H9 (cell line): ENCODE measurements around the gene ARID1B. TPM values are rescaled to one million over a fixed set of nuclear protein-coding genes. Genes with fewer than 3 reads are reported as not detected.

ENCODE experiments used
- DNase-seq: peaks from one replicate; pipeline ENCODE4 v3.0.0-alpha.2; 2017
- H2AFZ ChIP-seq: one replicate; pipeline ENCODE4 v1.6.1; 2013; ENCODE audit warnings: mild to moderate bottlenecking, low read length, control low read depth, moderate library complexity
- H2AK5ac ChIP-seq: 2 replicates; pipeline ENCODE4 v1.6.1; 2013; ENCODE audit warnings: low read length, control low read depth, mixed read lengths; ENCODE audit not compliant: insufficient read length
- H2BK120ac ChIP-seq: one replicate; pipeline ENCODE4 v1.6.1; 2013; ENCODE audit warnings: low read depth, mild to moderate bottlenecking, low read length, control low read depth, inconsistent platforms; ENCODE audit not compliant: poor library complexity, severe bottlenecking
- H2BK12ac ChIP-seq: 2 replicates; pipeline ENCODE4 v1.6.1; 2013; ENCODE audit warnings: low read length, control low read depth, mixed read lengths, low read depth; ENCODE audit not compliant: insufficient read length
- H2BK15ac ChIP-seq: 2 replicates; pipeline ENCODE4 v1.6.1; 2013; ENCODE audit warnings: low read depth, low read length, control low read depth
- H2BK20ac ChIP-seq: one replicate; pipeline ENCODE4 v1.6.1; 2013; ENCODE audit warnings: low read depth, mild to moderate bottlenecking, low read length, control low read depth, inconsistent platforms; ENCODE audit not compliant: poor library complexity, severe bottlenecking
- H2BK5ac ChIP-seq: 2 replicates; pipeline ENCODE4 v1.6.1; 2013; ENCODE audit warnings: low read length, control low read depth, mixed read lengths; ENCODE audit not compliant: insufficient read length
- H3K14ac ChIP-seq: 2 replicates; pipeline ENCODE4 v1.6.1; 2013; ENCODE audit warnings: low read length, control low read depth; ENCODE audit not compliant: insufficient read depth
- H3K18ac ChIP-seq: 2 replicates; pipeline ENCODE4 v1.6.1; 2013; ENCODE audit warnings: low read depth, mild to moderate bottlenecking, mixed read lengths, low read length, control low read depth; ENCODE audit not compliant: insufficient read length
- H3K23ac ChIP-seq: 2 replicates; pipeline ENCODE4 v1.6.1; 2013; ENCODE audit warnings: low read length, control low read depth, mixed read lengths, low read depth; ENCODE audit not compliant: insufficient read length
- H3K23me2 ChIP-seq: 2 replicates; pipeline ENCODE4 v1.6.1; 2013; ENCODE audit warnings: low read depth, mild to moderate bottlenecking, mixed read lengths, low read length, control low read depth; ENCODE audit not compliant: insufficient read length, poor library complexity, severe bottlenecking
- H3K27ac ChIP-seq: 2 replicates; pipeline ENCODE4 v1.5.1; 2013; ENCODE audit warnings: low read length, control low read depth, mixed read lengths, low read depth; ENCODE audit not compliant: insufficient read length
- H3K27me3 ChIP-seq: 2 replicates; pipeline ENCODE4 v1.6.1; 2013; ENCODE audit warnings: low read length, control low read depth, inconsistent platforms; ENCODE audit not compliant: insufficient read depth
- H3K4ac ChIP-seq: 2 replicates; pipeline ENCODE4 v1.6.1; 2013; ENCODE audit warnings: low read depth, mild to moderate bottlenecking, control low read depth, inconsistent platforms, low read length, moderate library complexity
- H3K4me1 ChIP-seq: 2 replicates; pipeline ENCODE4 v1.6.1; 2013; ENCODE audit warnings: low read length, control low read depth, inconsistent platforms; ENCODE audit not compliant: insufficient read depth
- H3K4me2 ChIP-seq: 2 replicates; pipeline ENCODE4 v1.6.1; 2013; ENCODE audit warnings: low read length, control low read depth, mixed read lengths; ENCODE audit not compliant: insufficient read length, insufficient read depth
- H3K56ac ChIP-seq: 2 replicates; pipeline ENCODE4 v1.6.1; 2013; ENCODE audit warnings: low read depth, mild to moderate bottlenecking, mixed read lengths, low read length, control low read depth; ENCODE audit not compliant: insufficient read length
- H3K79me1 ChIP-seq: 2 replicates; pipeline ENCODE4 v1.6.1; 2013; ENCODE audit warnings: low read depth, mild to moderate bottlenecking, moderate library complexity, low read length, control low read depth, inconsistent platforms; ENCODE audit not compliant: insufficient read depth, poor library complexity, severe bottlenecking
- H3K79me2 ChIP-seq: 2 replicates; pipeline ENCODE4 v1.6.1; 2013; ENCODE audit warnings: low read length, control low read depth, inconsistent platforms; ENCODE audit not compliant: insufficient read depth
- H3K9ac ChIP-seq: 2 replicates; pipeline ENCODE4 v1.6.1; 2013; ENCODE audit warnings: low read length, control low read depth, mixed read lengths; ENCODE audit not compliant: insufficient read length; ENCODE audit errors: extremely low read depth
- H3K9me3 ChIP-seq: one replicate; pipeline ENCODE4 v1.6.1; 2013; ENCODE audit warnings: low read depth, low read length, inconsistent platforms; ENCODE audit not compliant: control insufficient read depth
- H3T11ph ChIP-seq: one replicate; pipeline ENCODE4 v1.6.1; 2013; ENCODE audit warnings: mild to moderate bottlenecking, low read length, control low read depth, inconsistent platforms
- H4K20me1 ChIP-seq: one replicate; pipeline ENCODE4 v1.6.1; 2013; ENCODE audit not compliant: control insufficient read depth, insufficient read length, insufficient read depth
- H4K5ac ChIP-seq: 2 replicates; pipeline ENCODE4 v1.6.1; 2013; ENCODE audit warnings: low read depth, mild to moderate bottlenecking, mixed read lengths, low read length, control low read depth; ENCODE audit not compliant: insufficient read length
- H4K8ac ChIP-seq: replicated peaks from 2 replicates; pipeline ENCODE4 v1.6.1; 2013; ENCODE audit warnings: low read length, control low read depth, mixed read lengths, low read depth; ENCODE audit not compliant: insufficient read length
- H4K91ac ChIP-seq: 2 replicates; pipeline ENCODE4 v1.6.1; 2013; ENCODE audit warnings: low read depth, mild to moderate bottlenecking, moderate library complexity, mixed read lengths, low read length, control low read depth; ENCODE audit not compliant: insufficient read length
- H3K27ac Mint-ChIP-seq, 3 experiments: 2 replicates in 2 of 3; 3 replicates in 1 of 3; pipeline ENCODE4 v1.8.0; 2020 to 2021; ENCODE audit warnings: mixed read lengths in 3 of 3, mild to moderate bottlenecking in 1 of 3, moderate library complexity in 1 of 3
- H3K27me3 Mint-ChIP-seq: 2 replicates; pipeline ENCODE4 v1.8.0; 2021; ENCODE audit warnings: low read depth, mild to moderate bottlenecking, moderate library complexity, mixed read lengths
- H3K36me3 Mint-ChIP-seq, 3 experiments: 2 replicates in 2 of 3; 3 replicates in 1 of 3; pipeline ENCODE4 v1.8.0; 2020 to 2021; ENCODE audit warnings: low read depth in 3 of 3, mixed read lengths in 3 of 3; ENCODE audit not compliant: insufficient read depth in 1 of 3
- H3K4me1 Mint-ChIP-seq, 2 experiments: 2 replicates each; pipeline ENCODE4 v1.8.0; 2020; ENCODE audit warnings: mixed read lengths in 2 of 2
- H3K4me3 Mint-ChIP-seq, 2 experiments: 2 replicates in 1 of 2; 3 replicates in 1 of 2; pipeline ENCODE4 v1.8.0; 2020 to 2021; ENCODE audit warnings: mild to moderate bottlenecking in 2 of 2, mixed read lengths in 2 of 2, moderate library complexity in 1 of 2
- H3K9me3 Mint-ChIP-seq, 2 experiments: 2 replicates in 1 of 2; 3 replicates in 1 of 2; pipeline ENCODE4 v1.8.0; 2020; ENCODE audit warnings: mild to moderate bottlenecking in 2 of 2, mixed read lengths in 2 of 2, moderate library complexity in 1 of 2
- CTCF ChIP-seq: fragments of 200-600 bp; sonication (generic); conservative IDR thresholded peaks from 3 replicates; pipeline ENCODE4 v1.8.0; 2021; ENCODE audit warnings: antibody characterized with exemption, mild to moderate bottlenecking
- WGBS: extraction: QIAGEN DNeasy Blood & Tissue Kit; methylation state at CpG from one replicate; pipeline ENCODE4 v1.1.7; 2013; ENCODE audit warnings: missing lambda C conversion rate, low lambda C conversion rate, mixed read lengths; ENCODE audit not compliant: insufficient read length; ENCODE audit errors: extremely low coverage; 5-methylcytosine and 5-hydroxymethylcytosine counted together
- total RNA-seq: library from RNA; stranded (reverse); gene quantifications from 2 replicates; pipeline ENCODE4 v1.2.1, GENCODE V29; 2021

Gene ARID1B
- total RNA-seq, 1 experiment from 2014 or later: 88.2 TPM

GRCh38 chr6:157230910-157231309 is 453.7 kb downstream of the ARID1B start:
- Mint-ChIP-seq H3K9me3 (no peaks in the 10 kb centered on the region; a peak in 3 of 5 replicates), H3K4me1 (peaks cover 23 to 30% of the 10 kb centered on the region in 2 experiments), H3K4me3 (no peak overlapping the region), H3K27ac (no peak overlapping the region; a peak in 1 of 7 replicates), H3K27me3 (peaks cover 42% of the 10 kb centered on the region), H3K36me3 (no peaks in the 10 kb centered on the region; a peak in 1 of 7 replicates)
- no peak for TF ChIP-seq CTCF
- Histone ChIP-seq H4K91ac (no peak overlapping the region), H2AFZ (no peak overlapping the region), H3K4ac (no peak overlapping the region), H2AK5ac (no peak overlapping the region), H3K9ac (no peak overlapping the region), H3K27ac (no peak overlapping the region), H3K23ac (no peak overlapping the region), H3K18ac (no peak overlapping the region), H3K23me2 (peaks cover 3% of the 10 kb centered on the region), H4K5ac (no peak overlapping the region), H2BK120ac (no peak overlapping the region), H2BK5ac (no peak overlapping the region), H3K27me3 (peaks cover 6% of the 10 kb centered on the region; the same call in 1 of the 2 replicates), H2BK12ac (no peak overlapping the region), H3K14ac (no peak overlapping the region), H4K20me1 (no peaks in the 10 kb centered on the region), H3K4me1 (no peaks in the 10 kb centered on the region; the same call in 1 of the 2 replicates), H3K79me1 (no peaks in the 10 kb centered on the region), H3K56ac (no peak overlapping the region), H3T11ph (no peak overlapping the region), H3K4me2 (no peak overlapping the region), H3K79me2 (no peaks in the 10 kb centered on the region), H3K9me3 (no peaks in the 10 kb centered on the region), H2BK15ac (no peak overlapping the region), H2BK20ac (no peak overlapping the region), H4K8ac (no peak overlapping the region)
- no CpG with 5 or more reads among the region's 9 CpGs for WGBS
- no peak for DNase-seq
